Measurements from ENCODE around the gene CYP11A1. TPM values are rescaled to one million over a fixed set of nuclear protein-coding genes. Genes with fewer than 3 reads are reported as not detected.
A peak's percentile ranks its signal among the peaks of the same experiment; 100 is the strongest.

Gene CYP11A1
- polyA plus RNA-seq, 3 donors, result not detected

GRCh38 chr15:74397239-74398068 is 30.0 kb upstream of the CYP11A1 start:
- H3K9ac ChIP-seq (ENCODE audit: insufficient read depth, low read length, poor library complexity, severe bottlenecking), result no peak overlapping the region
- peak overlapping the region; percentile 3 to 18 for H3K27ac ChIP-seq (ENCODE audit: low read depth in 1 of 2, low read length in 2 of 2)
- DNase-seq, result peak in 2 of 3 donors; percentile 33 to 41

GRCh38 chr15:74396445-74397238 is 29.2 kb upstream of the CYP11A1 start:
- Histone ChIP-seq H3K27ac (ENCODE audit: low read depth in 1 of 2, low read length in 2 of 2) (peak overlapping the region in 1 of 2 donors; percentile 14), H3K9me3 (replicated peaks in 1 of 2; ENCODE audit: control insufficient read depth in 1 of 2, insufficient read depth in 1 of 2, low read length in 2 of 2) (no peaks in the 10 kb centered on the region), H3K4me3 (replicated peaks in 1 of 3; ENCODE audit: low read depth in 2 of 3, low read length in 3 of 3) (no peak overlapping the region), H3K4me2 (replicated peaks; ENCODE audit: extremely low read depth, low read length, poor library complexity, severe bottlenecking) (no peak overlapping the region), H3K27me3 (ENCODE audit: control insufficient read depth in 2 of 2, insufficient read depth in 2 of 2, low read length in 2 of 2) (no peaks in the 10 kb centered on the region), H3K9ac (ENCODE audit: insufficient read depth, low read length, poor library complexity, severe bottlenecking) (peak overlapping the region; percentile 35), H2AFZ (ENCODE audit: insufficient read depth, low read depth, low read length, poor library complexity, severe bottlenecking) (no peak overlapping the region), H3K79me2 (ENCODE audit: insufficient read depth, low read length) (no peaks in the 10 kb centered on the region), H3K4me1 (ENCODE audit: control insufficient read depth in 1 of 2, insufficient read depth in 2 of 2, low read length in 2 of 2) (peaks cover 22 to 32% of the 10 kb centered on the region in 2 donors), H3K36me3 (replicated peaks in 1 of 2; ENCODE audit: control insufficient read depth in 1 of 2, insufficient read depth in 2 of 2, low read length in 2 of 2) (no peaks in the 10 kb centered on the region), H4K20me1 (ENCODE audit: insufficient read depth, low read length) (no peaks in the 10 kb centered on the region)
- intact Hi-C loops (cut with micrococcal nuclease), result no loop called here
- H3K36me3 Mint-ChIP-seq, result no peaks in the 10 kb centered on the region
- H3K27me3 Mint-ChIP-seq (ENCODE audit: low read depth in 3 of 3), result peaks cover 4 to 28% (median 20%) of the 10 kb centered on the region in 3 donors
- no peak overlapping the region for H3K4me3 Mint-ChIP-seq
- DNase-seq, result peak in 2 of 3 donors; percentile 32 to 69
- TF ChIP-seq, protein P1, sequence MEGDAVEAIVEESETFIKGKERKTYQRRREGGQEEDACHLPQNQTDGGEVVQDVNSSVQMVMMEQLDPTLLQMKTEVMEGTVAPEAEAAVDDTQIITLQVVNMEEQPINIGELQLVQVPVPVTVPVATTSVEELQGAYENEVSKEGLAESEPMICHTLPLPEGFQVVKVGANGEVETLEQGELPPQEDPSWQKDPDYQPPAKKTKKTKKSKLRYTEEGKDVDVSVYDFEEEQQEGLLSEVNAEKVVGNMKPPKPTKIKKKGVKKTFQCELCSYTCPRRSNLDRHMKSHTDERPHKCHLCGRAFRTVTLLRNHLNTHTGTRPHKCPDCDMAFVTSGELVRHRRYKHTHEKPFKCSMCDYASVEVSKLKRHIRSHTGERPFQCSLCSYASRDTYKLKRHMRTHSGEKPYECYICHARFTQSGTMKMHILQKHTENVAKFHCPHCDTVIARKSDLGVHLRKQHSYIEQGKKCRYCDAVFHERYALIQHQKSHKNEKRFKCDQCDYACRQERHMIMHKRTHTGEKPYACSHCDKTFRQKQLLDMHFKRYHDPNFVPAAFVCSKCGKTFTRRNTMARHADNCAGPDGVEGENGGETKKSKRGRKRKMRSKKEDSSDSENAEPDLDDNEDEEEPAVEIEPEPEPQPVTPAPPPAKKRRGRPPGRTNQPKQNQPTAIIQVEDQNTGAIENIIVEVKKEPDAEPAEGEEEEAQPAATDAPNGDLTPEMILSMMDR (IDR thresholded peaks at IDR 0.05), result no peak
- 0% methylated on average over 5 of the region's 9 CpGs for WGBS (ENCODE audit: insufficient coverage)
- H3K27ac Mint-ChIP-seq, result peak overlapping the region in 4 of 7 donors; percentile 49 to 83 (median 74)
- H3K9me3 Mint-ChIP-seq, result peaks cover 0 to 7% (median 0%) of the 10 kb centered on the region in 7 donors
- H3K4me1 Mint-ChIP-seq, result peaks cover 32% of the 10 kb centered on the region

More at GRCh38 chr15:74397239-74398068, 30.0 kb upstream of the CYP11A1 start:
- Histone ChIP-seq H3K79me2 (ENCODE audit: insufficient read depth, low read length) (no peaks in the 10 kb centered on the region), H3K4me1 (ENCODE audit: control insufficient read depth in 1 of 2, insufficient read depth in 2 of 2, low read length in 2 of 2) (peaks cover 21 to 30% of the 10 kb centered on the region in 2 donors), H3K36me3 (replicated peaks in 1 of 2; ENCODE audit: control insufficient read depth in 1 of 2, insufficient read depth in 2 of 2, low read length in 2 of 2) (no peaks in the 10 kb centered on the region), H2AFZ (ENCODE audit: insufficient read depth, low read depth, low read length, poor library complexity, severe bottlenecking) (no peak overlapping the region), H3K27me3 (ENCODE audit: control insufficient read depth in 2 of 2, insufficient read depth in 2 of 2, low read length in 2 of 2) (no peaks in the 10 kb centered on the region), H3K4me3 (replicated peaks in 1 of 3; ENCODE audit: low read depth in 2 of 3, low read length in 3 of 3) (no peak overlapping the region), H3K9me3 (replicated peaks in 1 of 2; ENCODE audit: control insufficient read depth in 1 of 2, insufficient read depth in 1 of 2, low read length in 2 of 2) (no peaks in the 10 kb centered on the region), H3K4me2 (replicated peaks; ENCODE audit: extremely low read depth, low read length, poor library complexity, severe bottlenecking) (peak overlapping the region; percentile 16), H4K20me1 (ENCODE audit: insufficient read depth, low read length) (no peaks in the 10 kb centered on the region)
- WGBS (ENCODE audit: insufficient coverage), result 38% methylated on average over 3 of the region's 6 CpGs
- H3K4me1 Mint-ChIP-seq, result peaks cover 30% of the 10 kb centered on the region
- H3K27me3 Mint-ChIP-seq (ENCODE audit: low read depth in 3 of 3), result peaks cover 6 to 31% (median 15%) of the 10 kb centered on the region in 3 donors
- intact Hi-C loops (cut with micrococcal nuclease), result no loop called here
- peak overlapping the region in 3 of 7 donors; percentile 25 to 68 (median 46) for H3K27ac Mint-ChIP-seq
- no peak overlapping the region for H3K4me3 Mint-ChIP-seq
- TF ChIP-seq, protein P1 (IDR thresholded peaks at IDR 0.05), result no peak
- no peaks in the 10 kb centered on the region for H3K36me3 Mint-ChIP-seq
- H3K9me3 Mint-ChIP-seq, result peaks cover 0 to 4% (median 0%) of the 10 kb centered on the region in 7 donors
